ENCODE data around the gene ASTL. TPM values are rescaled to one million over a fixed set of nuclear protein-coding genes. Genes with fewer than 3 reads are reported as not detected.

The ASTL gene
- total RNA-seq, 1 donor from 2014 or later = 0.30 TPM

DNA sequence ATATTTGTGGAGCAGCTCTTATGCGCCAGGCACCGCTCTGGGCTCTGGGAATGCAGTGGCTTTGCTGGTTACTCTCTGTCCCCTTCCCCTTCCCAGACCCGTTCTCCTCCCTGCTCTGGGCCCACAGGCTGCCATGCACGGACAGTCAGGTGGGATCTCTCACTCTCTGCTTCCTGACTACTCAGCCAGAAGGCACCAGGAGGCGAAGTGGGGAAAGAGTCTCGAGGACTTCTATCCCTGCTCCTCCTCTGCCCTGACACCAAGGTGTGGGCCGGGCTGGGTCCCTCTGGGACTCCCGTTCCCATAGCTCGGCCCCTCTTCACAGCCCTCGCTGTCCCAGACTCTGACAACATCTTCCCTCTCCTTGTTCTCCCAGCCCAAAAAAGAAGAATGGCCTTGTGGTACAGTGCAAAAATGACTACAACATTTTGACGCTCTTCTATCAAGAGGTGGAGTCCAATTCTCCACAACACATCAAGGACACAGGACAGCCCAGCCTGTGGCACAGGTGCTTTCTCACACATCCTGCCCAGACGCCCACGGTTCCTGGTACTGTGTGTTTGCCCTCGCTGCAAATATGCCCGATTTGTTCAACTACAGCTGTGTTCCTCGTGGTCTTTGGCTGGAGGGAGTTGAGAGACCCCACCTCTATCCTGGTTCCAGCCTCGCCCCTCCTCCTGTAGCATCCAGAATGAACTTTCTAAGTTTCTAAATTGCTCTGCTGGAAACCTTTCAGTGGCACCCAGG lies 21.0 kb upstream of the ASTL start:
- no peak for DNase-seq

GRCh38 chr2:96158554-96158940 lies 20.2 kb upstream of the ASTL start:
- no peak for DNase-seq

- no peak for DNase-seq
These were observed 19.6 kb upstream of the ASTL start for GRCh38 chr2:96157649-96158553.

GRCh38 chr2:96156926-96157648 lies 18.8 kb upstream of the ASTL start:
- no peak for DNase-seq

DNA sequence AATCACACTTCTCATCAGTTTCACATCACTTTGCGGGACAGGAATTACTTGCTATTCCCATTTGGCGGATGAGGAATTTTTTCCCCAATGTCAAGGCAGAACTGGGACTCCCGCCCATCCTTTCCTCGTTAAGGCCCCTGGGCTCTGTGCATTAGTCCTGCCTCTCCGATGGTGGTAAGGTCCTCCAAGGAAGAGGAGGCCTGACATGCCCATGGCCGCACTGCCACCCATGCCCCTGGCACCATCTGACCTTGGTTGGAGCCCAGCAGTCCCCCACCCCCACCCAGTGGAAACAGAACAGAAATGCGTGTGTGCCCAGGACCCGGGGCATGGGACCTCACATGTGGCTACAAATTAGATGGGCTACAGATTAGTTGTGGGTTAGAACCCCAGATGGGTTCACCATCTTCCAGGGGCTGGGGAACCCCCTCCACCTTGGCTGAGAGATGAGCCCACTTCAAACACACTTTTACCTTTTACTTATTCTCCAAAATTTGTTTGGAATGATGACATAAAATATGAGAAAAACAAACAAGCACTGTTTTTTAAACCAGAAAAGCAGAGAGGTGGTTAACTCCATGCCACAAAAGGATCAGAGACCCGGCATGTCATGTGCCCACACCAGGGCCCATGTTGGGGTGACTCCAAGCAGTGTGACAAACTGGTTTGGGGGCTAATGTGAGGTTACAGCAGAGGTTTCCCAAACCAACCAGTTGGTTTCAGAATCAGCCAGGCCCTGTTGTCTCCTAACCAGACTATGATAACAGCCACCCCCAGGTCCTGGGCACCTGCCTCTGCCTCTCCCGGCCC lies 17.9 kb upstream of the ASTL start:
- DNase-seq = no peak

DNA sequence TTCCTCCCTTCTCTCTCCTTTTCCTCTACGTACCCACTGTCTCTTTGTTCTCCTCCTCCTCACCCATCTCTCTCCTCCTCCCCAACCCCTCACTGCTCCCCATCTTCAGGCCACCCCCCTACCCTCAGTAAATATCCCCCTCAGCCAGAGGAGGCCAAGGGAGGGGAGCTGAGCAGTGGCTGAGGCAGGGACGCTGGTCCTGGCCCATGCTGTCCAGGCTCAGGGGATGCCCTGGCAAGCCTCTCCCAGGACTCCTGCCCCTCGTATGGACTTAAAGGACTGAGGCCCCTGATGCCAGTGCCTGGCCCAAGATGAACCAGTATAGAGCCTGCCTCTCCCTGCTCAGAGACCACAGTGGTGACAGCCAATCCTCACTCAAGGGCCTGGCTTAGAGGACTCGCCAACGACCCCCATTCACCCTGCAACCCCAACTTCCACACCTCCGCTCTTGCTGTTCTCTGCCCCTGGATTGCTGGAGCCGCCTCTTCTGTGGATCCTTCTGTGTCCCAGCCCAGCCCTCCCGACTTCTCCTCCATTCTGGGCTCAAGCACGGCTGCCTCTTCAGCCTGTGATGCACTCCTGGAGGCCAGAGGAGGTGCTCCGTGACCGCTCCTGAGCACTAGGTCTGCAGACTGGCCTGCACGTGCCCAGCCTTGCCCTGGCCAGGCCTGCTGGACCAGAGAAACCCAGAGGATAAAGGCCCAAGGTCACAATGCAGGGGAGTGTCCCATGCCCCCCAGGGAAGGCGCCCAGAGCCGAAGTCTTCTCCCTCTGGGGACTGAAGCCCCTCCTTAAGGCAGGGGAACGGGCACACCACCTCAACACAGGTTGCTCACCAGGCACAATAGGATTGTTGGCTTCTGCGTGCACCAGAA lies 16.4 kb upstream of the ASTL start:
- no peak for DNase-seq

GRCh38 chr2:96153991-96154431 lies 15.7 kb upstream of the ASTL start:
- no peak for DNase-seq

- DNase-seq = no peak
These were observed 15.0 kb upstream of the ASTL start for GRCh38 chr2:96153291-96153713.

DNA sequence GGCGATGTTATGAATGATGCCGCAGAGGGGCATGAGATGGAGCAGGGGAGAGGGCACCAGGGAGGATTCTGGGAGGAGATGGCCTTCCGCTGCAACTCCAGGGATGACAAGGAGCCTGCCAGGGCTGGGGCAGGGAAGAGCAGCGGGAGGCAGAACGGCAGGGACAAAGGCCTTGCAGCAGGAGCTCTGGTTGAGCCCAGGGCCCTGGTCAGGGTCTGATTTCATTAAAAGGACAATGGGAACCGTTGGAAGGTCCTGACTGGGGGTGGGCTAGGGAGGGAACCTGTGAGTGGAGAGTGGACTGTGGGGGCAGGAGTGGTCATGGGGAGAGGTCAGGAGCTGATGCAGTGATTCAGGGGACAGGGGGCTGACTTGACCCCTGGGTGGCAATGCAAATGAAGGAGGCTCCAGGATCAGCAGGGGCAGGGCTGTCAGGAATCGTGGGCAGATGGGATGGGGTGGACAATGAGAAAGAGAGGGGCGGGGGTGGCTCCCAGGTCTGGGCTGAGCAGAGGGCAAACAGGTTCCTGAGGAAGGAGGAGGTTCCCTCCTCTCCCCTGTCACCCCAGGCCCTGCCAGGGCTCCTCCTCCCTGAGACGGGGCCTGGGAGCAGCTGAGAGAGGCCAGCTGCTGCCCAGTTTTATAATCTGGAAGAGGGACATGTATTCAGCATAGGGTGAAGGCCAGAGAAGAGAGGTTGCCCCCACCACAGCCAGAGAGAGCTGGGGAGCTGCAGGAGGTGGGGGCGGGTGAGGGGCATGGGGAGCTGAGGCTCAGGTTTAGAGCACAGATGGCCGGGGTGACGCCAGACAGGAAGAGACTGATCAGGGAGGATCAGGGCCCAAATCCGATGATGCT lies 14.2 kb upstream of the ASTL start:
- no peak for DNase-seq

GRCh38 chr2:96151595-96152303 lies 13.4 kb upstream of the ASTL start:
- DNase-seq = no peak

GRCh38 chr2:96150791-96151594 lies 12.7 kb upstream of the ASTL start:
- no peak for DNase-seq

- DNase-seq = no peak
These were observed 11.8 kb upstream of the ASTL start for GRCh38 chr2:96150007-96150640.

DNA sequence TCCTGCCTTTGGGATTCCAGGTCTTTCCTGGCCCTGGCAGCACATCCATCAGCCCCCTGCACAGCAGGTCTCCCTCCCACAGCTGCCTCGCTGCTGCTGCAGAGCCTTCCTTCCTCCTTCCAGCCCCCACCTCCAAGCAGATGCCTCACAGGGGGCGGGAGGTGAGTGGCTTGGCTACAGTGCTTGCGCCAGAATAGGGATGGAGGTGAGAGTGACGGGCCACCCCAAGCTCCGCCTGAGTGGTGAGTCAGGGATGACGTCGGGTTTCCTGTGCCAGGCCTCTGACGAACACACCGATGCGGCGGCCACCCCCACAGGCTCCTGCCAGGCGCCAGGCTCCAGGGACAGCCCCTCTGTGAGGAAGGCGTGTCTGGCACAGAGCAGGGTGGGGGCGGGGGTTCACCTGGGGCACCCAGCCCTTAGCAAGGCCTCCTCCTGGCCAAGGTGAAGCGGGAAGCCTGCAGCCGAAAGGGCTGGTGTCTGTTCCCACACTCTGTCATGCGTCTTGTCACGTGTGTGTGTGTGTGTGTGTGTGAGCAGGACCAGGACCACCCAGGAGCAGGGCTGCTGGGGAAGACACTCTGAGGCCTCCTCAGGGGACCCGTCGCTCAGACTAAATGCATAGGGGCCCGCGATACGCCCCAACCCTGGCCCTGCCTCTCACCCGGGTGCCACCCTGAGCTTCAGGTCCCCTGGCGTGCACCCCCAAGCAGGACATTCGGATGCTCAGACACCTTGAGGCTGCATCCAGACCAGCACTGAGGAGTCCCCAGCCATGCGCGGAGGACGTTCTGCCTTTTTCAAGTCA lies 10.3 kb upstream of the ASTL start:
- peak; percentile 12 for DNase-seq

- DNase-seq = no peak
These were observed 9.4 kb upstream of the ASTL start for GRCh38 chr2:96147593-96148201.

DNA sequence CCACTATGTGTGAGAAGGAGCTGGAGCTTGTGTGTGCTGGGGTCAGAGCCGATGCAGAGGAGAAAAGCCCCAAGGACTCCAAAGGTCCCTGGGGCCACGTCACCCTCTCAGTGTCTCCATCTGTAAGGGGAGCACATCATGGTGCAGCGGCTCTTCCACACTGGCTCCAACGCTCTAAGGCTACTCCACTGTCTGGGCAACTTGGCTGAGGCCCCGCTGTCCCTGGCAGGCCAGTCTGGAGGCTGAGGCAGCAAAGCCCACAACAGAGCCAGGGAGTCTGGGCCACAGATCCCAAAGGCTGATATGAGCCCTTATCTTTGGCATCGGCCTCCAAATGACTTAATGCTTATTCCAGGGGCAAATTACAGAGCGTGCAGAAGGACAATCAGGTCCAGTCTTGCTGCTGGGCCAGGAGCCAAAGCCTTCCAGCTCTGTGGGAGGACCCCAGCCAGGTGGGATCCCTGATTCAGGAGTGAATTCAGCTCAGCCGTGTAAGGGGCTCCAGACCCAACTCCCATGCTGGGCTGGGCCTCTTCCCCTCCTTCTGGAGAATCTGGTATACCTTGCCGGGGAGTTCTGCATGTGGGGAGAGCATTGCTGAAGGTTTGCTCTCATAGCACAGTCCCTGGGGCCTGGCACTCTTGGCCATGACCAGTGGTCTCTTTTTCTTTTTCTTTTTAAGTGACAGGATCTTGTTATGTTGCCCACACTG lies 8.7 kb upstream of the ASTL start:
- no peak for DNase-seq

Data from skin of body (tissue), 2 donors.